Activated T-cell treated with anti-CD3 and anti-CD28 coated beads, Interleukin-2, amount 50 U/mL, for 24 hours (primary cell): ENCODE results near the gene PSKH1.

Experiments used
- DNase-seq: peaks from one replicate; pipeline ENCODE4 v3.0.0-alpha.2; 2020
- H3K27ac Mint-ChIP-seq: 2 replicates; pipeline ENCODE4 v1.8.0; 2020; ENCODE audit warnings: mild to moderate bottlenecking, mixed read lengths
- H3K27me3 Mint-ChIP-seq: 2 replicates; pipeline ENCODE4 v1.8.0; 2020; ENCODE audit warnings: mixed read lengths
- H3K36me3 Mint-ChIP-seq: 2 replicates; pipeline ENCODE4 v1.8.0; 2020; ENCODE audit warnings: low read depth, mixed read lengths
- H3K4me1 Mint-ChIP-seq: 2 replicates; pipeline ENCODE4 v1.8.0; 2020; ENCODE audit warnings: low read depth, mixed read lengths
- H3K4me3 Mint-ChIP-seq: 2 replicates; pipeline ENCODE4 v1.8.0; 2020; ENCODE audit warnings: mild to moderate bottlenecking, moderate library complexity, mixed read lengths
- H3K9me3 Mint-ChIP-seq: 2 replicates; pipeline ENCODE4 v1.8.0; 2020; ENCODE audit warnings: mixed read lengths

Gene PSKH1

DNA sequence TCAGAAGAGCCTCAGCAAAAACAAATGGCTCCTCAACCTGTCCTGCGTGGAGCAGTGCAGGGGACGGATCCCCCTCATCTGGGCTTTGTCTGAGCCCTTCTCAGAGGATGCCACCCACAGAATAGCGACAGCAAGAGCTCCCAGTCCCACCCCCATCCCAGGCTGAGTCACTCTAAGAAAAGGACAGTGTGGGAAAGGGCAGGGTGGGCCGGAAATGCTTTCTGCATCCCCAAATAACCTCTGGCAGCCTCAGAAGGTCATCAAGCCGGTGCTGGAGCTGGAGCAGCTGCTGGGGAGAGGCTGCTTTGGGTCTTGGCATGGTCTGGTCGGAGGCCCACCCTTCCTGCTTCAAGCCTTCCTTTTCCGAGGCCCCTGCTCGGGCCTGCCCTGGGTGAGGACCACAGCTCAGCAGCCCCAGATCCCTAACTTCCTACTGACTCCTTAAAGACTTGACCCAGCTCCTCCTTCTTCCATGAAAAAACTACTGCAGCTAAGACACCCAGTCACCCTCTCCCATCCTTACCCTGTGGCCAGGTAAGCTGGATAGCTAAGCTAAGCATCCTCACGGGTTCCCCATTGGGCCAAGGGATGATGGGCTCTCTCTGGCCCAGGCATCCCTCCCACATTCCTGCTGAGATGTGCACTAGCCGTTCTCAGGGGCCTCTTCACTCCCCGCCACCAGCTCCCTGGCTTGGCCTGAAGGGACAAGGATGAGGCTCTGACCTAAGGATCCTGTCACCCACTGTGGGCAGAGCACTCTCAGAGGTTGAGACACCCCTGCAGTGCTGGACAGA, 66.7 kb downstream of the PSKH1 start:
- Mint-ChIP-seq H3K4me3 (no peak overlapping the region), H3K27me3 (no peaks in the 10 kb centered on the region), H3K27ac (no peak overlapping the region), H3K36me3 (peaks cover 67% of the 10 kb centered on the region), H3K4me1 (no peaks in the 10 kb centered on the region), H3K9me3 (no peaks in the 10 kb centered on the region)
- no peak for DNase-seq

DNA sequence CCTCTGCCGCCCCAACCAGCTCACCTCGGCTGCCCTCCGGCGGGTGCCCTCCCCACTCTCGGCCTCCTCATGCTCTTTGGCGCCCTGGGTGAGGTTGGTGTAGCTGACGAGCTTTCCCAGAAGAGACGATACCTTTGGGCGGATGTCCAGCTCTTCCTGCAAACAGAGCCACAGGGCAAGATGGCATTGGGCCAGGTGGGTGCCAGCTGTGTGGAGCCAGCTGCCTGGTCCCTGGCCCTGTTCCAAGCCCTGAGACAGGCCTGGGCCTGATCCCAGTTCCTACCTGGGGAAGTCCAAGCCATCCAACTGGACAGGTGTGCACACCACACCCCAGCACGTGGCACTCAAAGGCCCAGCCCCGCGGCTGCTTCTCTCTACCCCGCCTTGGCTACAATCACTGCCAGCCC, 68.5 kb downstream of the PSKH1 start:
- no peak overlapping the region for H3K27ac Mint-ChIP-seq
- H3K27me3 Mint-ChIP-seq: no peaks in the 10 kb centered on the region
- no peak overlapping the region for H3K4me3 Mint-ChIP-seq
- peaks cover 56% of the 10 kb centered on the region for H3K36me3 Mint-ChIP-seq
- H3K4me1 Mint-ChIP-seq: peaks cover 6% of the 10 kb centered on the region
- H3K9me3 Mint-ChIP-seq: no peaks in the 10 kb centered on the region
- no peak for DNase-seq

DNA sequence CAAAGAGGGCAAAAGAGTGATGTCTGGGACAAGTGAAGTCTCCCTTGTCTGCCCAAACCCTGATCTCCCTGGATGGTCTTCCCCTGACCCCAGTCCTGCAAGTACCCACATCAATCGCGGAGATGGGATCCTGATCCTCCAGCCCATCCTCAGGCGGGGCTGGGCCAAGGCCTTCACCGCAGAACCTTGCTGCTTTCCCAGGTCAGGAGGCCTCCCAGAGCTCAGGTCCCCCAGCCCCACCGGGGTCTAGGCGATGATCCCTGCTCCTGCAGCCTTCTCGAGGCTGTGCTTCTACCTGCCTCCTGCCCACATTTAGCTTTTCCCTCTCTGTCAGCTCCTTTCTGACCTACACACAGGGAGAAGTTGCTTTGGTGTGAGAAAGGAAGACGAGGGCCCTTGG, 69.1 kb downstream of the PSKH1 start:
- Mint-ChIP-seq H3K4me3 (no peak overlapping the region), H3K27ac (no peak overlapping the region), H3K27me3 (no peaks in the 10 kb centered on the region), H3K36me3 (peaks cover 57% of the 10 kb centered on the region), H3K9me3 (no peaks in the 10 kb centered on the region), H3K4me1 (peaks cover 12% of the 10 kb centered on the region)
- DNase-seq: no peak

DNA sequence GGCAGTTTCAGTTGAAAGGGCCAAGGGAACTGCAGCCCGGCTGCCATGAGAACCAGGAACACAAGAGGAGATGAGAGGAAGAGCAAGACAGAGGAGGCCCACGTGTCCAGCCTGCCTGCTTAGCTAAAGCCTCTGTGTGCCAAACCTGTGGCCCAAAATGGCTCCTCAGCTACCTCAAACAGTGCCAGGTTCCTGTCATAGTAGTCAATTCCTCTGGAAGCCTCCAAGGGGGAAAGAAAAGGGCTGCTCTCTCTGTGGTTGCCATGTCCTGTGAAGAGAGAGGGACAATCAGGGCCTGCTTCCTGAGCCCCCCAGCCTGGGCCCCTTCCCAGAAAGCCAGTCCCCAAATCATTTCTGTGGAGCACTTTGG, 70.2 kb downstream of the PSKH1 start:
- peaks cover 17% of the 10 kb centered on the region for H3K4me1 Mint-ChIP-seq
- DNase-seq: no peak
- H3K27me3 Mint-ChIP-seq: no peaks in the 10 kb centered on the region
- no peaks in the 10 kb centered on the region for H3K9me3 Mint-ChIP-seq
- H3K27ac Mint-ChIP-seq: no peak overlapping the region
- peaks cover 54% of the 10 kb centered on the region for H3K36me3 Mint-ChIP-seq
- H3K4me3 Mint-ChIP-seq: no peak overlapping the region

DNA sequence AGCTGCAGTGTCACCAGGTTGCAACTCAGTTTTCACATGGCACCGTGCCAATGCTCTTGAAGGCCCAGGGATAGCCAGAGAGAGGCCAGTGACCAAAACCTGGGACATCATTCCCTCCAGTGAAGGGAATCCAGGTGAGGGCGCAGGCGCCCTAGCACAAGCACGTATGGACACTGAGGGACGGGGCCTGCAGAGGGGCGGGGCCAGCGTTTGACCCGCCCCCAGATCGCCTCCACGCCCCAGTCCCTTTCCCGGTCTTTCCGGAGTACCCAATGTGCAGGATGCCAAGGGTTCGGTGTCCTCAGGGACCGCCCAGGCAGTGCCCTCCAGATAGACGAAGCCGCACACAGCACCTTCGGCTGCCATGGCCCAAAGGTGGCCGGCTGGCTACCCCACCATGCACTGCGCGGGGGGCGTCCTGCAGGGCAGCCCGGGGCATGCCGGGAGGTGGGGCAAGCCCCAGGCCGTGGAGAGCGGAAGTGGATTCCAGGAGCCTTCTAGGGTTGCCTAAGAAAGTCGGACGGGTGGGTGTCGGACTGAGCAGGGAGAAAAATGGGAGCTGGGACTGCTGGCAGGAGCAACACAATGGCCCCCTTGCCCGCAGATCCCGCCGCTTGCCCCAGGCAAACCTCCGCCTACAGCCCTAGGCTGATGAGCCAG, 70.7 kb downstream of the PSKH1 start:
- Mint-ChIP-seq H3K4me3 (no peak overlapping the region), H3K27me3 (no peaks in the 10 kb centered on the region), H3K4me1 (peaks cover 18% of the 10 kb centered on the region)

DNA sequence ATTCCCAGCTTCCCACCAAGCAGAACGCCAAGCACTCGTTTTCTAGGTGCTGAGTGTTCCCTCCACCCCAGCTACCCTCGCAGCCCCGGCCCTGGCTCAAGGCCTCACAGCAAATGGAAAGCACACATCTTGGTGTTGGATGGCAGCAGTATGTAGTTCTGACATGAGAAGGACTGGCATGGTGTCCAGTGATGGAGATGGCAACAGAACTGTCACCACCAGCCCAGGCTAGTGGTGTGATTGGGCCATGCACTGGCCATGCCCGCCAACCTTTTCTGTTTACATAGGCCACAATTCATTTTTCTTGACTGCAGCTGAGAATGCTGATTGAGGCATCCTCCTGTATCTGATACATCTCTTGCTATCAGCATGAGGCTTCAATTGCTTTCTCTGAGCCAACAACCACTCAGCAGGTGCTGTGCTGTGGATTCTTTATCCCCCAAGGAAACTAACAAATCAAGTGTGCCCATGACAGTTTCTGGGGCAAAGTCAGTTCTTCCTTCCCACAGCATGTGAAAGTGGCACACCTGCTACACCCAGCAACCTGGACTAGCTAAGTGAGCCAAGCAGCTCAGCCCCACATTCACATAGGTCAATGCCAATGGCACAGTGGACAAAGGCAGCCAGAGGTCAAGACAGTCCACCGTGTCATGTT, 71.5 kb downstream of the PSKH1 start:
- H3K27me3 Mint-ChIP-seq: no peaks in the 10 kb centered on the region
- H3K27ac Mint-ChIP-seq: no peak overlapping the region
- H3K36me3 Mint-ChIP-seq: peaks cover 42% of the 10 kb centered on the region
- peaks cover 24% of the 10 kb centered on the region for H3K4me1 Mint-ChIP-seq
- H3K9me3 Mint-ChIP-seq: no peaks in the 10 kb centered on the region
- no peak overlapping the region for H3K4me3 Mint-ChIP-seq
- DNase-seq: no peak

More for the DNA sequence above, 70.7 kb downstream of the PSKH1 start:
- no peak for DNase-seq
- Mint-ChIP-seq H3K27ac (no peak overlapping the region), H3K9me3 (no peaks in the 10 kb centered on the region), H3K36me3 (peaks cover 49% of the 10 kb centered on the region)

DNA sequence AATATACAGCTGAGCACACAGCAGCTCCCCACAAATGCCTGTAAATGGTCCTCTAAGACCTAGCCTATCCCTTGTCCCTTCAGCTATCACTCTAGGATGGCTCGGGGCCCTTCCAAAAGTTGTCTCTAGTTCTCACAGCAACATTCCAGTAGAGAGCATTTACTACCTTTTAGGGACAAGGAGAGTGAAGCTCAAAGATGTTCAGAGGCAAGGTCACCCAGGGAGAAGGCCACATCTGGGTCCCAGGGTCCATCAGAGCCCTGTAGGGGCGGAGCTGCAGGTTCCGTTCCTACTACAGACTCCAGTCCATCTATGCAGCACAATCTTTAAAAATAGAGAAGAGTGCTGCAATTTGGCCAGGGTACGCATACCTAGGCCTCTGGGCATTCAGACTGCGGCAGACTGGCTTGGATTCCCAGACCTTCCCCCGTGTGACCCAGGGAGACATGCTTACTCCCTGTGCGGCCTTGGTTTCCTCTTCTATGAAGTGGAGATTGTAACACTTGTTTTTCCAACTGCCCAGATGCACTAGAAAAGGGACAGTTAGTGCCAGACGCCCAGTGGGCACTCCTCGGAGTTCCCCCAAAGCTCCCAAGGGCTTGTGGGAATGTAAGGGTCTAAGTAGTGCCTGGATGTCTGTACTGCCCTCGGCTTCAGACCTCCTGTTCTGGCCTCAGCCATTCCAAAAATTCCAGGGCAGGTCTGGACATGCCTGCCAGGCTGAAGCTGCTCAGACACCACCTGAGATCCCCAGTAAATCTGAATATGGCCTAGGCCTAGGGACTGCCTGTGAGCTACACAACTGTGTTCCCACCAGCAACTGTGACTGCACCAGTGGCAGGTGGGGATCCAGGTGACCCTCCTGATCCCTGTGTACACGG, 72.9 kb downstream of the PSKH1 start:
- H3K9me3 Mint-ChIP-seq: no peaks in the 10 kb centered on the region
- no peak for DNase-seq
- no peaks in the 10 kb centered on the region for H3K27me3 Mint-ChIP-seq
- H3K36me3 Mint-ChIP-seq: peaks cover 29% of the 10 kb centered on the region
- no peak overlapping the region for H3K27ac Mint-ChIP-seq
- peaks cover 27% of the 10 kb centered on the region for H3K4me1 Mint-ChIP-seq
- H3K4me3 Mint-ChIP-seq: peak overlapping the region; percentile 51

DNA sequence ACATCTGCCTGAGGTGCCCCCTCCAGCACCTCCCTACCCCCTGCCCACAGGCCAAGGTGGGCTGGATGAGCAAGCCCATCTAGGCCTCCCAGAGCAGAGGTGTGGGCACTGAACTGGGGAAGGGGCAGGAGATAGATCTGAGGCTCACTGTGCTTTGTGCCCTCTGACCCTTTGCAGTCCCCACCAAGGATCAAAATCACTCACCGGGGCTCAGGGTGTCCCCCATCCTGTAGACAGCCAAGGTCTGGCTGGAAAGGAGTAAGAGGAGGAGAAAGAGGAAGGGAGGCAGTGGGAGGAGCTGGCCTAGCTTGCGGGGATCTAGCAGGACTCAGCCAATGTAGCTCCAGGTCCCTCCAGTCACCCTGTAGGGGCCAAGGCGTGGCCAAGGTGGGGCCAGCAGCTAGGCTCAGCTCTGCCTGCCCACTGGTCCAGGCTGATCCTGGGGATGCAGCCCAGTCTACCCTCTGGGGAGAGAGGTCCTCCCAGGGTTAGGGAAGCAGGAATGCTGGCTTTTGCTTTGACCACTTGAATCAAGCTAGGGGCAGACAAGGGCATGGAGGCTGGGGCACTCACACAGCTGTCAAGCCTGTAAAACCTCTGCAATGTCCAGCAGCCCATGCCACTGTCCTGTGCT, 73.6 kb downstream of the PSKH1 start:
- Mint-ChIP-seq H3K27ac (peak overlapping the region; percentile 94), H3K36me3 (peaks cover 22% of the 10 kb centered on the region), H3K4me3 (peak overlapping the region; percentile 98), H3K9me3 (no peaks in the 10 kb centered on the region), H3K27me3 (no peaks in the 10 kb centered on the region), H3K4me1 (peaks cover 27% of the 10 kb centered on the region)
- no peak for DNase-seq

DNA sequence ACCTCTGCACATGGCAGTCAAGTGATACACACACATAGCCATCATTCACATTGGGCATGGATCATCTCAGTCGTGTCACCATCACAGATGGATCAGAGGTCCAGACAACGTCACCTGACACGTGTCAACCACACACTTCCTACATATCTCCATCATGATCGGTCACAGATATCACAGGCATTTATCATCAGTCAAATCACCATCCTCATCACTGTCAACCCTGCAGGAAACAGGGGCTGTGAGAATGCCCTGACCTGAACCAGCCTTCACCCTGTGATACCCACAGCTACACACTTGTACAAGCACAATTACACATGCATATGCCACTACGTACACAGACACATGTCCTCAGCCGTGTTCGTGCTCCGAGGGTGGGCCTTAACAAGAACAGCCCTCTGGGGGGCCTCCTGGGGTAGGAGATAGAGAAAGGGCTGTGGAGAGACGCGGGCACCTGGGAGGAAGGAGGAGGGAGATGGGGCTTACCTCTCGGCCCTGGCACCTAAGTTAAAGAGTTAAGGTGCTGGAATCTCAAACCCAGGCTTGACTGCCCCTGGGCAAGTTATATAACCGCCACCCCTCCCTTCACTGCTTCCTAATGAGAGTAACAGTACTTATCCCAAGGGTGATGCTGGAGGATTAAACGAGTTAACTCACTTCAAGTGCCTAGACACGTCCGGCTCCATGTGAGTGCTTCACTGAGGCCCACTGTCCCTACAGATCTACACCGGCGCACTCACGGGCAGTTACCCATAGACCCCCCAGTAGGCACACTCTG, 74.3 kb downstream of the PSKH1 start:
- Mint-ChIP-seq H3K36me3 (peaks cover 15% of the 10 kb centered on the region), H3K27me3 (no peaks in the 10 kb centered on the region), H3K27ac (peak overlapping the region; percentile 94), H3K4me3 (peak overlapping the region; percentile 98), H3K9me3 (no peaks in the 10 kb centered on the region), H3K4me1 (peaks cover 27% of the 10 kb centered on the region)
- DNase-seq: peak; percentile 52

DNA sequence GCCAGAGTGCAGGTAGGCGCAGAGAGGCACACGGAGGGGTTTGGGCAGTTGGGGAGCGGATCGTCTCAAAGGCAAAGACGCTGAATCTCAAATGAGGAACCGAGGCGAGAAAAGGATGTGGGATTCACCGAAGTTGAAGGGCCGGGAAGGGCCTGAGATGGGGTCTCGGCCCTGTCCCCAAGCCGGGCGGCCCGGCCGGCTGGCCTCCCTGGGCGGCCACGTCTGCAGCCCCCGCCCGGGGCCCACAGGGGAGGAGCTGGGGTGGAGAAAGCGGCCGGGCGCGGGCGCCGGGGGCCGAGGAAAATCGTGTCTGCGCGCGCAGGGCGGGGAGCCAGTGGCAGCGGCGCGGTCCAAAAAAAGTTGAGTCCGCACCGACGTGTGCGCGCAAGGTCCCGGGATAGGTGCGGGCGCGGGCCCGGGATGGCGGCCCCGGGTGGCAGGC, 74.9 kb downstream of the PSKH1 start:
- H3K27me3 Mint-ChIP-seq: no peaks in the 10 kb centered on the region
- no peak for DNase-seq
- peak overlapping the region; percentile 94 for H3K27ac Mint-ChIP-seq

DNA sequence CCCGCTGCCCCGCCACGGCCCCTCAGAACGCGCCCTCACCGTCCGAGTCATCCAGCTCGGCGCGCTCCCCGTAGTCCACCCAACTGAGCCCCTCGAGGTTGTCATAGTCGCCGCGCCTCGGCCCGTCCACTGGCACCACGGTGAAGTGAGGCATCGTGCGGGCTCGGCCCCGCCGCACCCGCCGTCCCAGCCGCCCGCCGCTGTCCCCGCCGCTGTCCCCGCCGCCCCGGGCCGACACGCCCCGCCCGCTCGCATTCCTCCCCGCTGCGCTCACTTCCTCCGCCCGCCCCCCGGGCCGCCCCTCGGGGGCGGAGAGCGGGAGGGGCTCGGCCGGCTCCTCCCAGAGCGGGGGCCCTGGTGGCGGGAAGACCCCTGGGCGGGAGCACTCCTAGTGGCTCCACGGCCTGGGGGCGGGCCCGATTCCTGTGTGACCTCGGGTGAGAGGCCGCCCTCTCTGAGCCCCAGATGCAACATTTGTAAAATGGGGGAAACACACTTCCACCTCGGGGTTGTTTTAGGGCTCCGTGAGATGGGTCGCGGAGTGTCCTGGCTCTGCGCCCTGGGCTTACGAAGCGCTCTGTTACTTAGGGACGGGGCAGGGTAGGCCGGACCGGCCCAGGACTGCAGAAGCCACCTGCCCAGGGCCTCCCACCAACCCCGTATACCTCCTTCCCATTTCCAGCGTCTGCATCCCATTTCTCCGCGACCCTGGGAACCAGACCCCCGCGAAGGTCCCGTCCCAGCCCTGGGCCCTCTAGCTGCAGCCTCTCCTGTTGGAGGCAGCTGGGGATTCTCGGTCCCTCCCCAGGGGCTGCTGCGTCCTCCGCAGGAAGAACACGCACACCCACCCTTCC, 75.6 kb downstream of the PSKH1 start, which contains the start of gene SLC12A4:
TSS of gene SLC12A4 (minus strand) at position 238 of the 854 bp plus-strand sequence. CDS start at position 154, 84 bp downstream.
- peak within 1 kb of the TSS; percentile 94 for H3K27ac Mint-ChIP-seq
- DNase-seq: peak; percentile 95
- peak within 1 kb of the TSS; percentile 98 for H3K4me3 Mint-ChIP-seq
- peaks cover 27% of the 10 kb centered on the region for H3K4me1 Mint-ChIP-seq
- H3K36me3 Mint-ChIP-seq: peaks cover 7% of the 10 kb centered on the region
- no peaks in the 10 kb centered on the region for H3K9me3 Mint-ChIP-seq
- no peaks in the 10 kb centered on the region for H3K27me3 Mint-ChIP-seq

More for the DNA sequence above, 74.9 kb downstream of the PSKH1 start:
- H3K4me1 Mint-ChIP-seq: peaks cover 27% of the 10 kb centered on the region
- peaks cover 8% of the 10 kb centered on the region for H3K36me3 Mint-ChIP-seq
- no peaks in the 10 kb centered on the region for H3K9me3 Mint-ChIP-seq
- peak overlapping the region; percentile 98 for H3K4me3 Mint-ChIP-seq

DNA sequence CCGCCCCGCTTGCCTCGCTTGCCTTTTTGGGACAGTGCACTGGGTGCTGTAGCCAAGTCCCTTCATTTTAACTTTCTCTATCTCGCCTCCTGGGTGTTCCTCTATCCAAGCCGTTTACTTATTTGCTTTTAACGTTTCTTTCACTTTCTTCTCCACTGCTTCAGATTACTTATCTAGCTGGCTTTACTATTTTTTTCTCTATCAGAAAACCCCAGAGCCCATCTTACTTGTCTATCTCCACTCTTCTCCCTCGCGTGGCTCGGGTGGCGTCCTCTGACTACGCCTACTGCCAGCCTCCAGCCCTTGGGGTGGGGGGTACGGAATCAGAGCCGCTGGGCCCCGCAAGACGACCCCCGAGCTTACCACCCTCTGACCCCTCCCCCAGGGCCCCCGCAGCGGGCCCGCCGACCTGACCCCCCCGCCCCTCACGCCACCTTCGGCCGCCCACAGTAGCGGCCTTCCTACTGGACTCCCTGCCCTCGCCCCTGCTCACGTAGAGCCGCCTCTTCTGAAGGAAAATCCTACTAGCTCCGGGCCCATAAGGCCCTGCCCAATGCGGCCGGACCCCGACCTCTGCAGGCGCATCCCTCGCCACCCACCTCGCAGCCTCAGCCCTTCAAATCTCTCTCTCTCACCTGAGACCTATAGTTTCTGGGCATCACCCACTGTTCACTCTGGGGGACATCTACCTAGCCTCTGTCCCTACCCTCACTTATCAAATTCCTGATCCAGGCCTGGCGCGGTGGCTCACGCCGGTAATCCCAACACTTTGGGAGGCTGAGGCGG, 76.4 kb downstream of the PSKH1 start:
- Mint-ChIP-seq H3K27me3 (no peaks in the 10 kb centered on the region), H3K4me1 (peaks cover 27% of the 10 kb centered on the region), H3K9me3 (no peaks in the 10 kb centered on the region), H3K4me3 (peak overlapping the region; percentile 98), H3K36me3 (peaks cover 7% of the 10 kb centered on the region), H3K27ac (peak overlapping the region; percentile 82)
- DNase-seq: no peak
